H9 (cell line): ENCODE data around the gene CX3CR1. TPM values are rescaled to one million over a fixed set of nuclear protein-coding genes. Genes with fewer than 3 reads are reported as not detected.

Experiments used
- DNase-seq: peaks from one replicate; pipeline ENCODE4 v3.0.0-alpha.2; 2017
- H2AFZ ChIP-seq: one replicate; pipeline ENCODE4 v1.6.1; 2013; ENCODE audit warnings: mild to moderate bottlenecking, low read length, control low read depth, moderate library complexity
- H2AK5ac ChIP-seq: 2 replicates; pipeline ENCODE4 v1.6.1; 2013; ENCODE audit warnings: low read length, control low read depth, mixed read lengths; ENCODE audit not compliant: insufficient read length
- H2BK120ac ChIP-seq: one replicate; pipeline ENCODE4 v1.6.1; 2013; ENCODE audit warnings: low read depth, mild to moderate bottlenecking, low read length, control low read depth, inconsistent platforms; ENCODE audit not compliant: poor library complexity, severe bottlenecking
- H2BK12ac ChIP-seq: 2 replicates; pipeline ENCODE4 v1.6.1; 2013; ENCODE audit warnings: low read length, control low read depth, mixed read lengths, low read depth; ENCODE audit not compliant: insufficient read length
- H2BK15ac ChIP-seq: 2 replicates; pipeline ENCODE4 v1.6.1; 2013; ENCODE audit warnings: low read depth, low read length, control low read depth
- H2BK20ac ChIP-seq: one replicate; pipeline ENCODE4 v1.6.1; 2013; ENCODE audit warnings: low read depth, mild to moderate bottlenecking, low read length, control low read depth, inconsistent platforms; ENCODE audit not compliant: poor library complexity, severe bottlenecking
- H2BK5ac ChIP-seq: 2 replicates; pipeline ENCODE4 v1.6.1; 2013; ENCODE audit warnings: low read length, control low read depth, mixed read lengths; ENCODE audit not compliant: insufficient read length
- H3K14ac ChIP-seq: 2 replicates; pipeline ENCODE4 v1.6.1; 2013; ENCODE audit warnings: low read length, control low read depth; ENCODE audit not compliant: insufficient read depth
- H3K18ac ChIP-seq: 2 replicates; pipeline ENCODE4 v1.6.1; 2013; ENCODE audit warnings: low read depth, mild to moderate bottlenecking, mixed read lengths, low read length, control low read depth; ENCODE audit not compliant: insufficient read length
- H3K23ac ChIP-seq: 2 replicates; pipeline ENCODE4 v1.6.1; 2013; ENCODE audit warnings: low read length, control low read depth, mixed read lengths, low read depth; ENCODE audit not compliant: insufficient read length
- H3K23me2 ChIP-seq: 2 replicates; pipeline ENCODE4 v1.6.1; 2013; ENCODE audit warnings: low read depth, mild to moderate bottlenecking, mixed read lengths, low read length, control low read depth; ENCODE audit not compliant: insufficient read length, poor library complexity, severe bottlenecking
- H3K27ac ChIP-seq: 2 replicates; pipeline ENCODE4 v1.5.1; 2013; ENCODE audit warnings: low read length, control low read depth, mixed read lengths, low read depth; ENCODE audit not compliant: insufficient read length
- H3K27me3 ChIP-seq: 2 replicates; pipeline ENCODE4 v1.6.1; 2013; ENCODE audit warnings: low read length, control low read depth, inconsistent platforms; ENCODE audit not compliant: insufficient read depth
- H3K4ac ChIP-seq: 2 replicates; pipeline ENCODE4 v1.6.1; 2013; ENCODE audit warnings: low read depth, mild to moderate bottlenecking, control low read depth, inconsistent platforms, low read length, moderate library complexity
- H3K4me1 ChIP-seq: 2 replicates; pipeline ENCODE4 v1.6.1; 2013; ENCODE audit warnings: low read length, control low read depth, inconsistent platforms; ENCODE audit not compliant: insufficient read depth
- H3K4me2 ChIP-seq: 2 replicates; pipeline ENCODE4 v1.6.1; 2013; ENCODE audit warnings: low read length, control low read depth, mixed read lengths; ENCODE audit not compliant: insufficient read length, insufficient read depth
- H3K56ac ChIP-seq: 2 replicates; pipeline ENCODE4 v1.6.1; 2013; ENCODE audit warnings: low read depth, mild to moderate bottlenecking, mixed read lengths, low read length, control low read depth; ENCODE audit not compliant: insufficient read length
- H3K79me1 ChIP-seq: 2 replicates; pipeline ENCODE4 v1.6.1; 2013; ENCODE audit warnings: low read depth, mild to moderate bottlenecking, moderate library complexity, low read length, control low read depth, inconsistent platforms; ENCODE audit not compliant: insufficient read depth, poor library complexity, severe bottlenecking
- H3K79me2 ChIP-seq: 2 replicates; pipeline ENCODE4 v1.6.1; 2013; ENCODE audit warnings: low read length, control low read depth, inconsistent platforms; ENCODE audit not compliant: insufficient read depth
- H3K9ac ChIP-seq: 2 replicates; pipeline ENCODE4 v1.6.1; 2013; ENCODE audit warnings: low read length, control low read depth, mixed read lengths; ENCODE audit not compliant: insufficient read length; ENCODE audit errors: extremely low read depth
- H3K9me3 ChIP-seq: one replicate; pipeline ENCODE4 v1.6.1; 2013; ENCODE audit warnings: low read depth, low read length, inconsistent platforms; ENCODE audit not compliant: control insufficient read depth
- H3T11ph ChIP-seq: one replicate; pipeline ENCODE4 v1.6.1; 2013; ENCODE audit warnings: mild to moderate bottlenecking, low read length, control low read depth, inconsistent platforms
- H4K20me1 ChIP-seq: one replicate; pipeline ENCODE4 v1.6.1; 2013; ENCODE audit not compliant: control insufficient read depth, insufficient read length, insufficient read depth
- H4K5ac ChIP-seq: 2 replicates; pipeline ENCODE4 v1.6.1; 2013; ENCODE audit warnings: low read depth, mild to moderate bottlenecking, mixed read lengths, low read length, control low read depth; ENCODE audit not compliant: insufficient read length
- H4K8ac ChIP-seq: replicated peaks from 2 replicates; pipeline ENCODE4 v1.6.1; 2013; ENCODE audit warnings: low read length, control low read depth, mixed read lengths, low read depth; ENCODE audit not compliant: insufficient read length
- H4K91ac ChIP-seq: 2 replicates; pipeline ENCODE4 v1.6.1; 2013; ENCODE audit warnings: low read depth, mild to moderate bottlenecking, moderate library complexity, mixed read lengths, low read length, control low read depth; ENCODE audit not compliant: insufficient read length
- H3K27ac Mint-ChIP-seq, 3 experiments: 2 replicates in 2 of 3; 3 replicates in 1 of 3; pipeline ENCODE4 v1.8.0; 2020 to 2021; ENCODE audit warnings: mixed read lengths in 3 of 3, mild to moderate bottlenecking in 1 of 3, moderate library complexity in 1 of 3
- H3K27me3 Mint-ChIP-seq: 2 replicates; pipeline ENCODE4 v1.8.0; 2021; ENCODE audit warnings: low read depth, mild to moderate bottlenecking, moderate library complexity, mixed read lengths
- H3K36me3 Mint-ChIP-seq, 3 experiments: 2 replicates in 2 of 3; 3 replicates in 1 of 3; pipeline ENCODE4 v1.8.0; 2020 to 2021; ENCODE audit warnings: low read depth in 3 of 3, mixed read lengths in 3 of 3; ENCODE audit not compliant: insufficient read depth in 1 of 3
- H3K4me1 Mint-ChIP-seq, 2 experiments: 2 replicates each; pipeline ENCODE4 v1.8.0; 2020; ENCODE audit warnings: mixed read lengths in 2 of 2
- H3K4me3 Mint-ChIP-seq, 2 experiments: 2 replicates in 1 of 2; 3 replicates in 1 of 2; pipeline ENCODE4 v1.8.0; 2020 to 2021; ENCODE audit warnings: mild to moderate bottlenecking in 2 of 2, mixed read lengths in 2 of 2, moderate library complexity in 1 of 2
- H3K9me3 Mint-ChIP-seq, 2 experiments: 2 replicates in 1 of 2; 3 replicates in 1 of 2; pipeline ENCODE4 v1.8.0; 2020; ENCODE audit warnings: mild to moderate bottlenecking in 2 of 2, mixed read lengths in 2 of 2, moderate library complexity in 1 of 2
- WGBS: extraction: QIAGEN DNeasy Blood & Tissue Kit; methylation state at CpG from one replicate; pipeline ENCODE4 v1.1.7; 2013; ENCODE audit warnings: missing lambda C conversion rate, low lambda C conversion rate, mixed read lengths; ENCODE audit not compliant: insufficient read length; ENCODE audit errors: extremely low coverage; 5-methylcytosine and 5-hydroxymethylcytosine counted together
- total RNA-seq: library from RNA; stranded (reverse); gene quantifications from 2 replicates; pipeline ENCODE4 v1.2.1, GENCODE V29; 2021
- TF ChIP-seq, protein P1 (sequence below): fragments of 200-600 bp; sonication (generic); conservative IDR thresholded peaks from 3 replicates; pipeline ENCODE4 v1.8.0; 2021; ENCODE audit warnings: antibody characterized with exemption, mild to moderate bottlenecking

CX3CR1 gene
- total RNA-seq, 1 experiment from 2014 or later, result not detected

GRCh38 chr3:39220407-39221140 is 59.3 kb downstream of the CX3CR1 start:
- Histone ChIP-seq H3K27me3 (no peaks in the 10 kb centered on the region), H4K5ac (no peak overlapping the region), H4K91ac (no peak overlapping the region), H2AFZ (no peak overlapping the region), H4K20me1 (no peaks in the 10 kb centered on the region), H3T11ph (no peak overlapping the region), H3K79me2 (no peaks in the 10 kb centered on the region), H2BK120ac (no peak overlapping the region), H3K27ac (no peak overlapping the region), H3K9me3 (no peaks in the 10 kb centered on the region), H3K14ac (no peak overlapping the region), H2BK15ac (no peak overlapping the region), H3K4ac (no peak overlapping the region), H3K18ac (no peak overlapping the region), H3K23ac (no peak overlapping the region), H3K4me2 (no peak overlapping the region), H3K4me1 (no peaks in the 10 kb centered on the region), H3K56ac (no peak overlapping the region), H2AK5ac (no peak overlapping the region), H3K9ac (no peak overlapping the region), H2BK12ac (no peak overlapping the region), H2BK5ac (no peak overlapping the region), H4K8ac (no peak overlapping the region), H2BK20ac (no peak overlapping the region), H3K23me2 (no peaks in the 10 kb centered on the region), H3K79me1 (no peaks in the 10 kb centered on the region)
- Mint-ChIP-seq H3K27me3 (peaks cover 11% of the 10 kb centered on the region; the same call in 1 of the 2 replicates), H3K4me3 (no peak overlapping the region), H3K9me3 (no peaks in the 10 kb centered on the region), H3K36me3 (no peaks in the 10 kb centered on the region), H3K27ac (no peak overlapping the region), H3K4me1 (no peaks in the 10 kb centered on the region)
- DNase-seq, result no peak
- TF ChIP-seq, protein P1, sequence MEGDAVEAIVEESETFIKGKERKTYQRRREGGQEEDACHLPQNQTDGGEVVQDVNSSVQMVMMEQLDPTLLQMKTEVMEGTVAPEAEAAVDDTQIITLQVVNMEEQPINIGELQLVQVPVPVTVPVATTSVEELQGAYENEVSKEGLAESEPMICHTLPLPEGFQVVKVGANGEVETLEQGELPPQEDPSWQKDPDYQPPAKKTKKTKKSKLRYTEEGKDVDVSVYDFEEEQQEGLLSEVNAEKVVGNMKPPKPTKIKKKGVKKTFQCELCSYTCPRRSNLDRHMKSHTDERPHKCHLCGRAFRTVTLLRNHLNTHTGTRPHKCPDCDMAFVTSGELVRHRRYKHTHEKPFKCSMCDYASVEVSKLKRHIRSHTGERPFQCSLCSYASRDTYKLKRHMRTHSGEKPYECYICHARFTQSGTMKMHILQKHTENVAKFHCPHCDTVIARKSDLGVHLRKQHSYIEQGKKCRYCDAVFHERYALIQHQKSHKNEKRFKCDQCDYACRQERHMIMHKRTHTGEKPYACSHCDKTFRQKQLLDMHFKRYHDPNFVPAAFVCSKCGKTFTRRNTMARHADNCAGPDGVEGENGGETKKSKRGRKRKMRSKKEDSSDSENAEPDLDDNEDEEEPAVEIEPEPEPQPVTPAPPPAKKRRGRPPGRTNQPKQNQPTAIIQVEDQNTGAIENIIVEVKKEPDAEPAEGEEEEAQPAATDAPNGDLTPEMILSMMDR, result no peak
- WGBS, result no CpG with 5 or more reads among the region's 6 CpGs
